HG03520 (cell line): ENCODE data around the gene BHLHE40.
"Not testable (repeated sequence)": the region's sequence is repeated elsewhere in the genome, so short reads cannot be mapped to it uniquely, and the experiment has no call there.

Experiments used
- ATAC-seq: cut with Tn5 transposase; IDR thresholded peaks from one replicate; pipeline ENCODE4 v1.9.1; 2021; ENCODE audit warnings: mild to moderate bottlenecking, moderate library complexity; ENCODE audit not compliant: unreplicated experiment

Gene BHLHE40

GRCh38 chr3:4959180-4959579 is 20.1 kb upstream of the BHLHE40 start:
- ATAC-seq: no peak

- ATAC-seq: not testable (repeated sequence)
Observed at GRCh38 chr3:4961865-4962264, 17.4 kb upstream of the BHLHE40 start.

- ATAC-seq: no peak
Observed at GRCh38 chr3:4963669-4964570, 15.3 kb upstream of the BHLHE40 start.

GRCh38 chr3:4966006-4966405 is 13.2 kb upstream of the BHLHE40 start:
- ATAC-seq: not testable (repeated sequence)

GRCh38 chr3:4967683-4968082 is 11.6 kb upstream of the BHLHE40 start:
- not testable (repeated sequence) for ATAC-seq

GRCh38 chr3:4971437-4971836 is 7.8 kb upstream of the BHLHE40 start:
- ATAC-seq: not testable (repeated sequence)

- ATAC-seq: no peak
Observed at GRCh38 chr3:4971838-4972237, 7.4 kb upstream of the BHLHE40 start.

GRCh38 chr3:4972652-4973643 is 6.3 kb upstream of the BHLHE40 start:
- no peak for ATAC-seq

GRCh38 chr3:4974154-4974553 is 5.1 kb upstream of the BHLHE40 start:
- ATAC-seq: no peak

GRCh38 chr3:4976109-4976508 is 3.1 kb upstream of the BHLHE40 start:
- no peak for ATAC-seq

- peak; percentile 36 for ATAC-seq
Observed at GRCh38 chr3:4977001-4977852, 2.0 kb upstream of the BHLHE40 start.

- no peak for ATAC-seq
Observed at GRCh38 chr3:4977853-4978203, 1.4 kb upstream of the BHLHE40 start.

GRCh38 chr3:4978204-4978965 is 852 bp upstream of the BHLHE40 start:
- peak; percentile 31 for ATAC-seq

- peak; percentile 38 for ATAC-seq
Observed at GRCh38 chr3:4978966-4979427, 240 bp upstream of the BHLHE40 start.

- ATAC-seq: peak; percentile 12
Observed at GRCh38 chr3:4980229-4981203, 1.3 kb downstream of the BHLHE40 start.

GRCh38 chr3:4981294-4981664 is 2.0 kb downstream of the BHLHE40 start:
- no peak for ATAC-seq

GRCh38 chr3:4981665-4982494 is 2.6 kb downstream of the BHLHE40 start:
- no peak for ATAC-seq
